GM08714 (cell line): ENCODE measurements around the gene MPIG6B.
"Not testable (repeated sequence)": the region's sequence is repeated elsewhere in the genome, so short reads cannot be mapped to it uniquely, and the experiment has no call there.

Experiments
- H3K4me3 ChIP-seq: fragments of 200-500 bp; sonication (Bioruptor generic); 2 replicates; pipeline ENCODE4 v1.5.1; 2014; ENCODE audit warnings: mild to moderate bottlenecking, low read length, inconsistent platforms
- ZNF274 ChIP-seq: IDR thresholded peaks from 2 replicates; pipeline ENCODE4 v1.6.1; 2012; ENCODE audit warnings: mild to moderate bottlenecking, low read depth, low read length

MPIG6B gene

DNA sequence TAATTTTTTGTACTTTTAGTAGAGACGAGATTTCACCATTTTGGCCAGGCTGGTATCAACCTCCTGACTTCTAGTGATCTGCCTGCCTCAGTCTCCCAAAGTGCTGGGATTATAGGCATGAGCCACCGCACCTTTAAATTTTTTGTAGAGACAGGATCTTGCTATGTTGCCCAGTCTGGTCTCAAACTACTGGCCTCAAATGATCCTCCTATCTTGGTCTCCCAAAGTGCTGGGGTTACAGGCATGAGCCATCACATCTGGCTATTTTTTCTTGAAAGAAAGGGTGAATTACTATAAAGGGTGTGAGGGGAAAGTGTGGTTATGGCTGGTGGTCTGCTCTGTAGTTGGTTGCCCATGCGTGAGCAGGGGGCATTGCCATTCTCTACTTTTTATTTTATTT, 14.9 kb upstream of the MPIG6B start:
- TF ChIP-seq ZNF274: no peak
- H3K4me3 ChIP-seq: no peak overlapping the region

- H3K4me3 ChIP-seq: not testable (repeated sequence)
Observed at GRCh38 chr6:31709157-31709556, 14.0 kb upstream of the MPIG6B start.

- H3K4me3 ChIP-seq: no peak overlapping the region
- no peak for TF ChIP-seq ZNF274
Observed at GRCh38 chr6:31710523-31711219, 12.5 kb upstream of the MPIG6B start.

DNA sequence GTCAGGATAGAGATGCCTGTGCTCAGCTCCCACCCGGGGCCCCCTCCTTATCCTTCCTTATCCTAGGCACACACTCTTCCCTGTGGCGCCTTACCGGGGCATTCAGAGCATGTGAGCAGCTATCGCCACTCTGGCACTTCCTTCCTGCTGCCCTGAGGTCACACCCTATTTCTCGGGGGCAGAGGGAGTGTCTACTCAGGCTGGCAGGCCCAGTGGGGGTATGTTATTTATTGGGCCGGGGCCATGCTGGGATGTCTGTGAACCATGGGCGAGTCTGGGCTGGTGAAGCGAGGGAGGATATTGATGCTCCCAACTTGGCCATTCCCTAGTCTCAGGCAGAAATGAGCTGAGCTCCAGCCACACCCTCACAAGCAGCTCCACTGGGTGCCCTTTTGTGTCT, 11.9 kb upstream of the MPIG6B start:
- no peak for TF ChIP-seq ZNF274
- no peak overlapping the region for H3K4me3 ChIP-seq

DNA sequence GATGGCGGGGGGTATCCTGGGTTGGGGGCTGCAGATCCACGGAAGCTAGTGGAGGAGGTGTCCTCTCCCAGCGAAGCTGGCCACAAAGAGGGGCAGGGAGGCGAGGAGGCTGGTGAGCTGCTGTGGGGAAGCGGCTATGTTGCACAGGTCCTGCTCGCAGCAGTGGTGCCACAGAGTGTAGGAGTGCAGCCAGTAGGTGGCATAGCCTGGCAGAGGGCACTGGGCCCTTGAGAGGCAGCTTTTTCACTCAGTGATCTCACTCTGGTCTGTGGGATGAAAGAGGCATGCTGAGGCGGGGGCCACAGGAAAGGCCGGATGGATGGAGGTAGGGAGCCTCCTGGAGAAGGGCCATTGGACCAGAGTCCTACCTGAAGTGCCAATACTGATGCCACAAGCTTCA, 10.9 kb upstream of the MPIG6B start:
- H3K4me3 ChIP-seq: no peak overlapping the region
- no peak for TF ChIP-seq ZNF274

GRCh38 chr6:31713465-31713864, 9.7 kb upstream of the MPIG6B start:
- TF ChIP-seq ZNF274: no peak
- H3K4me3 ChIP-seq: no peak overlapping the region

- no peak overlapping the region for H3K4me3 ChIP-seq
- no peak for TF ChIP-seq ZNF274
Observed at GRCh38 chr6:31713991-31714684, 9.0 kb upstream of the MPIG6B start.

DNA sequence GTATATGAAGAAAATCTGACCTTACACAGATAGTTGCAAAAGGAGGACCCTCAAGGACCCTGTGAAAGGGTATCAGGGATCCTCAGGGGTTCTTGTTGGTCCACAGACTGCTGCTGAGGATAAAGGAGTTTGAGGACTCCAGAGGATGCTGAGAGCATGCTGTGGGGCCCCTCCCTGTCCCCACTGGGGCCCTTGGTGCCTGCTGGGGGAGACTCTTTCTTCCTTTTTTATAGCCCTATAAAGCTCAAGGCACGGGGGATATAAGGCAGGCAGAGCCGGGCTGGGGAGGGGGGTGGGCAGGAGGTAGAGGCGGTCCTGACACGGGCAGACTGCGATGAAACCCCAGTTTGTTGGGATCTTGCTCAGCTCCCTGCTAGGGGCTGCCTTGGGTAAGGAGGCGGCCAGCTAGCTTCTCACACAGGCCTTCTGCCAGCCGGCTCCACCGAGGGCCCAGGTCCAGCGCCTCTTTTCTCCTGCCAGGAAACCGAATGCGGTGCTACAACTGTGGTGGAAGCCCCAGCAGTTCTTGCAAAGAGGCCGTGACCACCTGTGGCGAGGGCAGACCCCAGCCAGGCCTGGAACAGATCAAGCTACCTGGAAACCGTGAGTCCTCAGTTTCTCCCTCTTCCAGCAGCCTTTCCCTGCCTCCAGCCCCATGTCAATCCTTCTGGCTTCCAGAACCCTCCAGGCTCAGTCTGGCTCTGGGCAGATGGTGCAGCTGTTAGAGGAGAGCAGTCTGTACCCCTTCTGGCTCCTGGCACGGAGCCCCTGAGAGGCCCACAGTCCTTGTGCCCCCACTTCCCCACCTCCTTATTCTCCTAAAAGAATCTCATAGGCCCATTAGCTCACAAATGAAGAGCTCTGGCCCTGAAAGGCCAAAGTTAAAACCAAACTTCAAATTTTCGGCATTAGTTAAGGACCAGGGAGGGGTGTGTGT, 7.9 kb upstream of the MPIG6B start, which contains the start of gene LY6G6D:
LY6G6D (plus strand) TSS at position 327 of the 937 bp plus-strand sequence; CDS start at position 335, 8 bp downstream.
- H3K4me3 ChIP-seq: no peak within 1 kb of the TSS

GRCh38 chr6:31717499-31718222, 5.5 kb upstream of the MPIG6B start:
- no peak overlapping the region for H3K4me3 ChIP-seq
- no peak for TF ChIP-seq ZNF274

More for the DNA sequence above, 7.9 kb upstream of the MPIG6B start, which contains the start of gene LY6G6D:
- TF ChIP-seq ZNF274: no peak

DNA sequence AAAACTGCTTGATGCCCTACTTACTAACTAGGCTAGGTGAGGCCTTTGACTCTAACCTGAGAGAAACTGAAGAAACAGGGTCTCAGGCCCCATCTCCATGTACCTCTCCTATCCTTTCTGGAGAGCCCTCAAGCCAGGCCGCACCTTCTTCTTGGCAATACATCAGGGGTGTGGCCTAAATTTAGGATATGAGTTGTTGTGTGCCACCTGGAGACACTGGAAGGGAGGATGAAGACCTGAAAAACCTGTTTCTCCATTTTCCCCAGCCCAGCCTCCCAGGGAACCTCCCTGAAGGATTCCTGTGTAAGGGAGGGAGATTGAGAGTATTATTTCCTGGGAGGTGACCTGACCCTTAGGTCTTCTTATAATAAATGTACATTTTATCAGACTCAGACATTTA, 4.9 kb upstream of the MPIG6B start:
- no peak for TF ChIP-seq ZNF274

GRCh38 chr6:31719001-31719400, 4.2 kb upstream of the MPIG6B start:
- H3K4me3 ChIP-seq: no peak overlapping the region
- no peak for TF ChIP-seq ZNF274

More for the DNA sequence above, 4.9 kb upstream of the MPIG6B start:
- H3K4me3 ChIP-seq: no peak overlapping the region

DNA sequence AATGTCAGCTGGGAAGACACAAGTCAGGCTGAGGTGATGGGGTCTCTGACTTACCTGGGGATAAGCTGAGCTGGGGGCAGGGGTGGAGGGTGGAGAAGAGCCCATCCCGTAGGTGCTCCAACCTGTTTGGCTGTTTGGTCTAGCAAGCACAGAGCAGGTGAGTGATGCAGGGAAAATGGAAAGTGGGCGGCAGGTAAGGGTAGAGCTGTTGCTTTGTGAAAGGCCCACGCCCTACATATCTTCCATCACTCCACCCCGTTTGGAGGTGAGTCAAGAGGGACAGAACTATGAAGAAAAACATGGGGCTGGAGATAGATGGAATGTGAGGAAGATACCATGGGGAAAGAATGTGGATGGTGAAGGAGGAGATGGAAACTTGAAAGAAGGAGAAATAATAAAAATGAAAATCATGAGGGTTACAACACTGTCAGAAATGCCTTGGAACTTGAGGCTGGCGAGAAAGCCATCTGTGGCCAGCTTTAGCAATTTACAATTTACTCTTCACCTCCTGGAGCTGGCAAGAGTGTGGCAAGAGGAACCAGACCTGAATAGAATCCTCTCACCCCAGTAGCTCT, 2.9 kb upstream of the MPIG6B start:
- H3K4me3 ChIP-seq: no peak overlapping the region
- no peak for TF ChIP-seq ZNF274

- no peak within 1 kb of the TSS for H3K4me3 ChIP-seq
- no peak for TF ChIP-seq ZNF274
Observed at GRCh38 chr6:31721351-31722020, 1.7 kb upstream of the MPIG6B start, which contains the start of gene LY6G6C. TSS of gene LY6G6C (minus strand) at chr6:31721746. CDS start at chr6:31721679, 67 bp downstream.
